T-helper 1 cell treated with Interleukin-12 subunit alpha and Interleukin-12 subunit beta and Interleukin-4 antibody, amounts not matched to agents 30 μg/mL and 1 μg/mL, for 36 hours (primary cell): ENCODE results near the gene GM2A.
A peak's percentile ranks its signal among the peaks of the same experiment; 100 is the strongest.
"Not testable (repeated sequence)": the region's sequence is repeated elsewhere in the genome, so short reads cannot be mapped to it uniquely, and the experiment has no call there.

ENCODE experiments used
- H3K27ac Mint-ChIP-seq: one replicate; pipeline ENCODE4 v1.8.0; 2021; ENCODE audit warnings: mild to moderate bottlenecking, mixed read lengths
- H3K27me3 Mint-ChIP-seq: one replicate; pipeline ENCODE4 v1.8.0; 2021; ENCODE audit warnings: low read depth, mixed read lengths
- H3K36me3 Mint-ChIP-seq: one replicate; pipeline ENCODE4 v1.8.0; 2021; ENCODE audit warnings: low read depth, mixed read lengths
- H3K4me1 Mint-ChIP-seq: one replicate; pipeline ENCODE4 v1.8.0; 2021; ENCODE audit warnings: low read depth, mixed read lengths
- H3K4me3 Mint-ChIP-seq: one replicate; pipeline ENCODE4 v1.8.0; 2021; ENCODE audit warnings: mild to moderate bottlenecking, moderate library complexity, mixed read lengths
- H3K9me3 Mint-ChIP-seq: one replicate; pipeline ENCODE4 v1.8.0; 2021; ENCODE audit warnings: mixed read lengths

The GM2A gene

GRCh38 chr5:151222054-151222789, 30.8 kb upstream of the GM2A start:
- H3K36me3 Mint-ChIP-seq, result peaks cover 45% of the 10 kb centered on the region
- H3K4me1 Mint-ChIP-seq, result peaks cover 61% of the 10 kb centered on the region
- H3K27me3 Mint-ChIP-seq, result no peaks in the 10 kb centered on the region
- no peaks in the 10 kb centered on the region for H3K9me3 Mint-ChIP-seq
- peak overlapping the region; percentile 85 for H3K4me3 Mint-ChIP-seq
- H3K27ac Mint-ChIP-seq, result peak overlapping the region; percentile 88

GRCh38 chr5:151222790-151223446, 30.1 kb upstream of the GM2A start:
- Mint-ChIP-seq H3K27ac (peak overlapping the region; percentile 88), H3K4me3 (peak overlapping the region; percentile 85), H3K4me1 (peaks cover 54% of the 10 kb centered on the region), H3K27me3 (no peaks in the 10 kb centered on the region), H3K36me3 (peaks cover 39% of the 10 kb centered on the region), H3K9me3 (no peaks in the 10 kb centered on the region)

GRCh38 chr5:151223447-151224264, 29.3 kb upstream of the GM2A start, which contains the start of gene CCDC69:
CCDC69 (minus strand) TSS chr5:151224092; CDS start chr5:151223970, 122 bp downstream.
- no peaks in the 10 kb centered on the region for H3K27me3 Mint-ChIP-seq
- H3K4me3 Mint-ChIP-seq, result peak within 1 kb of the TSS; percentile 85
- H3K36me3 Mint-ChIP-seq, result peaks cover 32% of the 10 kb centered on the region
- H3K9me3 Mint-ChIP-seq, result no peaks in the 10 kb centered on the region
- peak within 1 kb of the TSS; percentile 88 for H3K27ac Mint-ChIP-seq
- peaks cover 47% of the 10 kb centered on the region for H3K4me1 Mint-ChIP-seq

GRCh38 chr5:151224372-151224771, 28.6 kb upstream of the GM2A start:
- no peaks in the 10 kb centered on the region for H3K9me3 Mint-ChIP-seq
- H3K27me3 Mint-ChIP-seq, result no peaks in the 10 kb centered on the region
- peak overlapping the region; percentile 85 for H3K4me3 Mint-ChIP-seq
- H3K4me1 Mint-ChIP-seq, result peaks cover 41% of the 10 kb centered on the region
- H3K36me3 Mint-ChIP-seq, result peaks cover 31% of the 10 kb centered on the region
- peak overlapping the region; percentile 59 for H3K27ac Mint-ChIP-seq

GRCh38 chr5:151225071-151225470, 27.9 kb upstream of the GM2A start:
- H3K4me1 Mint-ChIP-seq, result peaks cover 36% of the 10 kb centered on the region
- peaks cover 29% of the 10 kb centered on the region for H3K36me3 Mint-ChIP-seq
- no peaks in the 10 kb centered on the region for H3K27me3 Mint-ChIP-seq
- peak overlapping the region; percentile 35 for H3K27ac Mint-ChIP-seq
- peak overlapping the region; percentile 36 for H3K4me3 Mint-ChIP-seq
- H3K9me3 Mint-ChIP-seq, result no peaks in the 10 kb centered on the region

GRCh38 chr5:151225475-151225874, 27.5 kb upstream of the GM2A start:
- H3K36me3 Mint-ChIP-seq, result peaks cover 25% of the 10 kb centered on the region
- H3K27ac Mint-ChIP-seq, result peak overlapping the region; percentile 35
- no peak overlapping the region for H3K4me3 Mint-ChIP-seq
- no peaks in the 10 kb centered on the region for H3K9me3 Mint-ChIP-seq
- peaks cover 32% of the 10 kb centered on the region for H3K4me1 Mint-ChIP-seq
- H3K27me3 Mint-ChIP-seq, result no peaks in the 10 kb centered on the region

GRCh38 chr5:151227918-151228447, 25.0 kb upstream of the GM2A start:
- no peaks in the 10 kb centered on the region for H3K27me3 Mint-ChIP-seq
- no peak overlapping the region for H3K4me3 Mint-ChIP-seq
- H3K9me3 Mint-ChIP-seq, result no peaks in the 10 kb centered on the region
- peaks cover 10% of the 10 kb centered on the region for H3K4me1 Mint-ChIP-seq
- H3K36me3 Mint-ChIP-seq, result peaks cover 17% of the 10 kb centered on the region
- H3K27ac Mint-ChIP-seq, result no peak overlapping the region

- H3K4me1 Mint-ChIP-seq, result peaks cover 9% of the 10 kb centered on the region
- H3K27me3 Mint-ChIP-seq, result no peaks in the 10 kb centered on the region
- H3K36me3 Mint-ChIP-seq, result peaks cover 17% of the 10 kb centered on the region
- no peak overlapping the region for H3K4me3 Mint-ChIP-seq
- H3K9me3 Mint-ChIP-seq, result no peaks in the 10 kb centered on the region
- H3K27ac Mint-ChIP-seq, result no peak overlapping the region
Observed at GRCh38 chr5:151228986-151229385, 24.0 kb upstream of the GM2A start.

GRCh38 chr5:151230048-151230680, 22.8 kb upstream of the GM2A start:
- peaks cover 6% of the 10 kb centered on the region for H3K4me1 Mint-ChIP-seq
- H3K36me3 Mint-ChIP-seq, result peaks cover 15% of the 10 kb centered on the region
- H3K27ac Mint-ChIP-seq, result no peak overlapping the region
- H3K4me3 Mint-ChIP-seq, result no peak overlapping the region
- no peaks in the 10 kb centered on the region for H3K9me3 Mint-ChIP-seq
- H3K27me3 Mint-ChIP-seq, result no peaks in the 10 kb centered on the region

GRCh38 chr5:151231359-151231758, 21.6 kb upstream of the GM2A start:
- H3K4me1 Mint-ChIP-seq, result peaks cover 6% of the 10 kb centered on the region
- H3K36me3 Mint-ChIP-seq, result peaks cover 15% of the 10 kb centered on the region
- H3K27ac Mint-ChIP-seq, result no peak overlapping the region
- H3K27me3 Mint-ChIP-seq, result no peaks in the 10 kb centered on the region
- H3K9me3 Mint-ChIP-seq, result no peaks in the 10 kb centered on the region
- no peak overlapping the region for H3K4me3 Mint-ChIP-seq

GRCh38 chr5:151233616-151234085, 19.3 kb upstream of the GM2A start:
- Mint-ChIP-seq H3K4me3 (no peak overlapping the region), H3K4me1 (peaks cover 6% of the 10 kb centered on the region), H3K36me3 (peaks cover 14% of the 10 kb centered on the region), H3K27me3 (no peaks in the 10 kb centered on the region), H3K27ac (no peak overlapping the region), H3K9me3 (no peaks in the 10 kb centered on the region)

- Mint-ChIP-seq H3K4me3 (no peak overlapping the region), H3K27me3 (no peaks in the 10 kb centered on the region), H3K27ac (no peak overlapping the region), H3K9me3 (no peaks in the 10 kb centered on the region), H3K4me1 (peaks cover 6% of the 10 kb centered on the region), H3K36me3 (peaks cover 10% of the 10 kb centered on the region)
Observed at GRCh38 chr5:151234476-151235238, 18.3 kb upstream of the GM2A start.

- not testable (repeated sequence) for H3K36me3 Mint-ChIP-seq, H3K27me3 Mint-ChIP-seq, H3K9me3 Mint-ChIP-seq, H3K4me1 Mint-ChIP-seq, H3K4me3 Mint-ChIP-seq, H3K27ac Mint-ChIP-seq
Observed at GRCh38 chr5:151235239-151235571, 17.8 kb upstream of the GM2A start.
